Right ventricle myocardium inferior (tissue), 1 donor: Measurements from ENCODE around the gene PRKCE. TPM values are rescaled to one million over a fixed set of nuclear protein-coding genes. Genes with fewer than 3 reads are reported as not detected.
A peak's percentile ranks its signal among the peaks of the same experiment; 100 is the strongest.

ENCODE experiments used
- ATAC-seq: fragments of 200-7000 bp; cut with Tn5 transposase; one replicate; pipeline ENCODE4 v1.9.1; 2020; ENCODE audit warnings: mild to moderate bottlenecking, moderate library complexity
- DNase-seq: peaks from one replicate; pipeline ENCODE4 v3.0.0; 2021; ENCODE audit errors: missing footprints
- intact Hi-C: fragments of 100-400 bp; cut with DNase I; formaldehyde crosslinking; loops from one replicate; pipeline ENCODE4 v1.11.0; 2022
- total RNA-seq: library from RNA; stranded (reverse); fragmentation: NEBNext Ultra II Directional; extraction: Animal tissue kit (Norgen Biotek cat#: 25700); gene quantifications from one replicate; pipeline ENCODE4 v1.2.1, GENCODE V29; 2021
- donor health status: DM: no; HTN: yes; CAD: no; lungs with severe emphysema.

PRKCE gene
- total RNA-seq, 1 donor from 2014 or later: 17.8 TPM

DNA sequence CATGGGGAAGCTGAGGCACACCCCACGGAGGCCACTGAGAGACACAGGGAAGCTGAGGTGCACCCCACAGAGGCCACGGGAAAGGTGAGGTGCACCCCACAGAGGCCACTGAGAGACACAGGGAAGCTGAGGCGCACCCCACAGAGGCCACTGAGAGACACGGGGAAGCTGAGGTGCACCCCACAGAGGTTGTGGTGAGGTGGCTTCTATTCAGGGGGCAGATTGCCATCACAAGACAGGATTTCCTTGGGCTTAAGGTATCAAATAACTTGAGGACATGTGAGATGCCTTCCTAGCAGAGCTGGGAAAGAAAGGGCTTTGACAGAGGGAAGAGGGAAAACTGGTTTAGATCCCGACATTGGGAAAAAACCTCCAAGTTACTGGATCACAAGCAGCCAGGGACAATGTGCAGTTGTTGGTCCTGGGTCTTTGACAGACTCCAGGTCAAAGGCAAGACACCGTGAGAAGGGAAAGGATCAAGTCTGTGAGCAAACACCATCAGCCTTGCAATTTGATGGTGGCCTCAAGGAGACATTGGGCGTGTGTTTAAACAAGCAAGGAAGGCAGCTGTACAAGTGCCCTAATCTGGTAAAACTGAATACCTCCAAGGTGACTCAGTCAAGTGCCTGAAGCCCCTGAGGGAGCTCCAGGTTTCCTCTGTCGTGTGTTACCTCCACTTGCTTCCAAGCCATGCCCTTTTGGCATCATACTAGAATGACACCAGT lies 512.5 kb downstream of the PRKCE start:
- DNase-seq (no peak), ATAC-seq (no peak)
- intact Hi-C loops: no loop called here

DNA sequence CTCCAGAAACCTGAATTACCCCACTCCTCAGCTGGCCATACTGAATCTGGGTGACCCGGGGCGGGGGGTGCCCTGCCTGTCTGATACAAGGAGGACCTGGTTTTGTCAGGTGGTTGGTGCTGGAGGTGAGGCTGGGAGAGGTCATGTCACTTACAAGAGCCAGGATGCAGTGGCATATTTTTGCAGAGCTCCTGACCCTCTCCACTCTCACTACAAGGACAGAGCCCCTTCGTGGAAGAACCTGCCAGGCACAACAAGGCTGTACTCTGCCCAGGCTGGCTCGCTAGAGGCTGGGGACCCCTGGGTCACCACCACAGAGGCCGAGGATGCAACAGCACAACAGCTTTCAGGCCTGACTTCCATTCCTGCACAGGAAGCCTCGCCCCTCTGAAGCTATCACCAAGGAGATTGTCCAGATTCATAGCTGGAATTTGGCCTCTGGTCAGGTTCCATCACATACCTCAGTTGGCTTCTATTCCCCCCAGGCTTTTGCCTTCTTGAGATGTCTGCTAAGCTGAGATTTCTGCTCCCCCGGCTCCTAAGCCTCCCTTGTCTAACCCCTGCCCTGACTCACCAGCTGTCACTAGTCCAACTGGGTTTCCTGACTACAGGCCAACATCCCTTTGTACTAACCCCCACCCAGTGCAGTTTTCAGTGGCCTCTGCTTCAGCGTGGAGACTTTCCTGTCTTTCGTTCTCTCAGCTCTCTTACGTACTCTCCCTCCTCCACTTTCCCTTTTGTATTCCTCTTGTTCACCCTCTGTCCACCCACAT lies 513.2 kb downstream of the PRKCE start:
- no peak for DNase-seq
- intact Hi-C loops: no loop called here
- peak; percentile 92 for ATAC-seq

DNA sequence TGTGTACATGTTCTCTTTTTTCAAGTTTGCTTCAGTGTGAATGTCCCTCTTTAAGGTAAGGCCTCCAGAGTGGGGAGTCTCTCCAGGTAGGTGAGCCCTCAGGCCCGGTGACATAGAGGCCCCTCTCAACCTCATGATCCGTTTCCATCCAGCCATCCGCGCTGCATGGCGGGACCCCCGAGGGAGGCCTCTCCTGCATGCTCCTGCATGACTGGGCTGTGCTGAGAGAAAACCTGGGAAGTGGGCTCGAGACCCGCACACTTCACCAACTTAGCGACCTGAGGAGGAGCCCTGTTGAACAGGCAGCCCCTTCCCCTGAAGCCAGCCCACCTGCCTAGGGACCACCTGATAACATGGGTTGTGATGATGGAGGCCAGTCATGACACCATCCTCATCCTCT lies 514.4 kb downstream of the PRKCE start:
- DNase-seq (no peak), ATAC-seq (no peak)
- intact Hi-C loops: no loop called here

DNA sequence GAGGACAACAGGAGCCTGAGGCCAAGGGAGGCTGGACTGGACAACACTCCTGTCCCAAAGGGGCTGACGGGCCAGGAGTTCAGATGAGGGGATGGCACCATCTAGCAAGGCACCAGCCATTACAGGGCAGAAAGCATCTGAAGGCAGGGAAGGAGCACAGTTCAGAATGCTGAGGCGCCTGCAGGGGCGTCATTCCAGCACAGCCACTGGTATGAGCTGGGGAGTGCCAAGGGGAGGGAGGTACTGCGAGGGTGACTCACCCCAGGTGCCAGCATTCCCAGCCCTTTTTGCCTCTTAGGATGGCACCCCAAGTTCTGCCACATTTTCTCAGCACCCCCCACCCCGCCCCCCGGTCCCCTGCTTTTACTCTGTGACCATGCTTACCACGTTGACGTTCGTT lies 515.9 kb downstream of the PRKCE start:
- DNase-seq (no peak), ATAC-seq (no peak)
- intact Hi-C loops: no loop called here

DNA sequence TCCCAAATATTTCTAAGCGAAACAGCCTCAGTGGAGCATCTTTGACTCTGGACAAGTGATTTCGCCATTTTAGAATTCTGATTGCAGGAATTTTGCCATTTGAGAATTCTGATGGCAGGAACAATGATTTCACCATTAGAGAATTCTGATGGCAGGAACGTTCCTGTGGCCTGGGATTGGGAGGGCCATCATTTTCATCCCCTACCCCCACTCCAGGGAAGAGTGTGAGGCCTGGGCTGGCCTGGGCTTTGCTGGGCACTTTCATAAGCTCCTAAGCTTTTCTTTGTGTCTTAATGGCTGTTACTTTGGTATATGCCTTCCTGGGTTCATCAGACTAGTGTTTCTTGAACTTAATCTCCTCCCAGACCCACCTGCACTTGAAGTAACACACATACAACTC lies 516.4 kb downstream of the PRKCE start:
- no peak for DNase-seq

DNA sequence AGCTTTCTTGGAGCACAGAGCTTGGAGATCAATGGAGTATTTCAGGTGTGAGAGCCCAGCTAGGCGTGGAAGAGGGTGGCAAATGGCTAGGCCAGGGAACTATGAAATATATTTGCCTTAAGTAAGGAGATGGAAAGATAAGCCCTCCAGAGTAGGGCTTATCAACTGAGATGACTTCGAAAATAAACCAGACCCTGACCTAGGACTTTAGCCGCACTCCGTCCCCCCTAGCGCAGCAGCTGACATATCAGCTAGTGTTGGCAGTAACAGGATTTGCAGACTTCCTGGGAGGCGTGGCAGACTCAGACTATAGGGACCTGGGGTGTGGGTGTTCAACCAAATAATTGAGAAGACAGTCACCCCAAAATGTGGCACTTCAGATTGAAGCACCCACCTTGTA lies 518.0 kb downstream of the PRKCE start:
- DNase-seq: no peak
- intact Hi-C loops: no loop called here
- ATAC-seq: no peak

More for the DNA sequence above, 516.4 kb downstream of the PRKCE start:
- ATAC-seq: no peak
- intact Hi-C loops: no loop called here

DNA sequence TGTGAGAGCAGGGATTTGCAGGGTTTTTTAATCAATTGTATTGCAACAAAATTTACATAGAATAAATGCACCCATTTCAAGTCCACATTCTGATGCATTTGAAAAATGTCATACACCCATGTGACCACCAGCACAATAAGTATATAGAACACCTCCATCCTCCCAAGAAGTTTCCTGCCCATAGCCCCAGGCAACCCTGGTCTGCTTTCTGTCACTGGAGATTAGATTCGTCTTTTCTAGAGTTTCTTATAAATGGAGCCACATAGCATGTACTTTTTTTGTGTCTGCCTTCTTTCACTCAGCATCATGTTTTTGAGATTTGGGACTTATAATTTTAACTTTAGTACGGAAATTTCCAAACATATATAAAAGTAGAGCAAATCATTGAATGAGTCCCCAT lies 518.6 kb downstream of the PRKCE start:
- intact Hi-C loops: loop anchor here (5.0 kb wide), 1 partner anchor 33 kb away; no protein-coding TSS in a partner anchor
- DNase-seq (no peak), ATAC-seq (no peak)

DNA sequence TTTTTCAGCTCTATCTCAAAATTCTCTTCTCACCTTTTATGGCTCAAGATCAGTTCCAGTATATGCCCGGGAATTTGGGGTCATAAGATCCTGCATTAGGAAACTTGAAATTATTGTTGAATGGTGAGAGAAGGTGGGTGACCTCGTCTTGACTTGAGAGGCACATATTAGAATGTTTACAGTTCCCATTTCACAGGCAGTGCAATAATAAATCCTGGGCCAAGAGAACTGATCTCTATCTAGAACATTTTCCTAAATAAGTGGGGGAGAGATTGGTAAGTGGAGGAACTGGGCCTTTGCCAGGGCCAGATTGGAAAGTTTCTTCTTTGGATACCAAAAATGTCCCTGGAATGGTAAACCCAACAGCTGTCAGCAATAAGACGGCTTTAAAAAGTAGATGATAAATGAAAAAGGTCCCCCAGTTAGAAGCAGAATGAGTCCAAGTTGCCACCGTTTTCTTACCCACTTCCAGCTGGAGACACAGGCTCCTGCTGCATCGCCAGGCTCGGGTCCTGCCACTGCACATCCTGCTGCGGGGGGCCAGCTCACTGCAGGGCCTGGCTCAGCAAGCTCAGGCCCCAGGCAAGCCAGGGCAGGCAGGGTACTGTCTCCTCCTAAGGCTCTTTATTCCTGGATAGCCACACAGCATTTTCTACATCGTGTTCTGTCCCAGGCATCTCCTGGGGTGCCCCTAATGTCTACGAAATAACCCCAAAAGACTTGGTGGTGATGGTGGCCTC lies 519.3 kb downstream of the PRKCE start:
- DNase-seq (no peak), ATAC-seq (no peak)
- intact Hi-C loops: loop anchor here (5.0 kb wide), 1 partner anchor 33 kb away; no protein-coding TSS in a partner anchor

DNA sequence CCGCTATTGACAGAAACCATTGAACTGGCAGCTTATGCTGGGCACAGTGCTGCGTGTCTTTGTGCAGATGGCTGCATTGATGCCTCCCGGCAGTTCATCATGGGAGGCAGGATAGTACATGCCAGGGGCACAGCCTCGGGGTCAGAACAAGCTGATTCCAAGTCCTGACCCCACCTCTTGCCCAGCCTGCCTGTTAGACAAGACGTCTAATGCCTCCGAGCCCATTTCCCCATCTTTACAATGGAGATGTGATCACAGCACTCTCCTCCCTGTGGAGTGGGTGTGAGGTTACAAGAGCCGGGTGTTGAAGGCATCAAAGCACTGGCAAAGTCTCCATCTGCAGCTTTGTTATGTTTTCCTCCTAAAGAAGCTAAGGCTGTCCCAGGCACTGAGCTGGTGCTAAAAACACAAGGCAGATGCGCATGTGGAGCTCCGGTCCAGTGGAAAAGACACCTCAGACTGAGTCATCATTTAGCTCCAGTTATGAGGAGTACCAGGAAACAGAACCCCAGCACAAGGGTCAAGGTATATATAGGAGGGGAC lies 520.0 kb downstream of the PRKCE start:
- ATAC-seq (peak; percentile 42), DNase-seq (no peak)
- intact Hi-C loops: loop anchor here (5.0 kb wide), 1 partner anchor 34 kb away; no protein-coding TSS in a partner anchor

DNA sequence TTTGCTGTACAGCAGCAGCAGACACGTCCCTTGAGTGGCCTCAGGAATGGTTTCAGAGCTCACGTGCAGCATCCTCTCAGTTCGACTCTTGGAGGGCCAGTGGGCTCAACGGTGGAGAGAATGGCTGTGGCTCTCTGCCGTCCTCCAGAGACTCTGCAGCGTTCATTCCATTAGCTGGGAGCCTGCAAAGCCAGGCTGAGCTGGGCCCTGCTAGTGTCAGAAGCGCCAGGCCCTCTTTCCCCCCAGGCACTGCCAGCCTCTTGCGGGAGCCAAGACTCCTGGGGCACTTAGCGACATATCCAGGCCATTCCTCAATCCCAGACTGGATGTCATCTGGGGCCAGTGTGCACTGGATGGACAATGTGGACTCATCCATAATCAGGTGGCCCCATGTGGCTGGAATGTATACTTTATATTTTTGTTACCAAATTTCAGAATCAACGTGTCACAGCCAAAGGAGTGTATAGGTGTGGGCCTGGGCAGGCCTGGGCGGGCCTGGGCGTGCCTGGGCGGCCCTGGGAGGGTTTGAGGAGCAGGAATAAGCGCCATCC lies 520.6 kb downstream of the PRKCE start:
- intact Hi-C loops: loop anchor here (5.0 kb wide), 1 partner anchor 35 kb away; no protein-coding TSS in a partner anchor
- DNase-seq (no peak), ATAC-seq (no peak)

DNA sequence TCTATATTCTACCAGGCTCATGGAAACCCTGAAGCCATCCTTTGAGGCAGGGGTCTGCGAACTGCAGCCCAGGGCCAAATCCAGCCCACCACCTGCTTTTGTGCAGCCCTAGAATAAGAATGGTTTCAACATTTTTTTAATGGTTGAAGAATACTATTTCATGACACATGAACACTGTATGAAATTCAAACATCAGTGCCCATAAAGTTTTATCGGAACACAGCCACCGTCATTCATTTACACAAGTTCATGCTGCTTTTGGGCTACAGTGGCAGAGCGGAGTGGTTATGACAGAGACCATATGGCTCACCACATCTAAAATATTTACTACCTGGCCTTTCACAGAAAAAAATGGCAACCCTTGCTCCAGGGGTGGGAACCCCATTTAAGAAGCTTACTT lies 521.6 kb downstream of the PRKCE start:
- ATAC-seq: no peak
- intact Hi-C loops: loop anchor here (5.0 kb wide), 1 partner anchor 36 kb away; no protein-coding TSS in a partner anchor

DNA sequence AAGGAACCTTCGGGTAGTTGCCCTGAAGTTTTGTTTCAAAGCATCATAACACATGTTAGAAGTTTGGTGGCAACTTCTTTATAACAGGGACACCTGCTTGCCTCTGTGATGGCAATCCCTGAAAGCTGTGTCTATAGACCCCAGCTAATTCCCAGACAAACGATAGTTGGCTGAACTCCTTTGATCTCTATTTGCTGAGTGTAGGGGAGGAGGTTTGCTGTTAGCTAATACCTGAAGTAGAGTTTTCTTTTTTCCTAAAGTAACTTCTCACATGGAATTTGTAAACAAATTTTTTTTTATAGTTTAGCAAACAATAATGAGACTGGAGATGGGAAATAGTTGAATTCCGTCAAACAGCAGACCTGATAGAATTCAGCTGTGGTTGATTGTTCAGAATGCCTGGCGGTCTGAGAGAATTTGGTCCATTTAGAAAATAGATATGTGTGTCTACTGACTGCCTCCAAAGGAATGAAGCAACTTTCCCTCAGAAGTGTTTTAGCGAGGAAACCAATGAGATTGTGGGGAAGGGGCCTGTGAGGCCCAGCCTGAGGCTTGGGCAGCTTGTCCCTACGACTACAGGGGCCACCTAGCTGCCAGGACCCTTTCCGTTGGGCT lies 522.3 kb downstream of the PRKCE start:
- ATAC-seq (no peak), DNase-seq (no peak)
- intact Hi-C loops: loop anchor here (5.0 kb wide), 1 partner anchor 36 kb away; no protein-coding TSS in a partner anchor

More for the DNA sequence above, 521.6 kb downstream of the PRKCE start:
- DNase-seq: no peak

DNA sequence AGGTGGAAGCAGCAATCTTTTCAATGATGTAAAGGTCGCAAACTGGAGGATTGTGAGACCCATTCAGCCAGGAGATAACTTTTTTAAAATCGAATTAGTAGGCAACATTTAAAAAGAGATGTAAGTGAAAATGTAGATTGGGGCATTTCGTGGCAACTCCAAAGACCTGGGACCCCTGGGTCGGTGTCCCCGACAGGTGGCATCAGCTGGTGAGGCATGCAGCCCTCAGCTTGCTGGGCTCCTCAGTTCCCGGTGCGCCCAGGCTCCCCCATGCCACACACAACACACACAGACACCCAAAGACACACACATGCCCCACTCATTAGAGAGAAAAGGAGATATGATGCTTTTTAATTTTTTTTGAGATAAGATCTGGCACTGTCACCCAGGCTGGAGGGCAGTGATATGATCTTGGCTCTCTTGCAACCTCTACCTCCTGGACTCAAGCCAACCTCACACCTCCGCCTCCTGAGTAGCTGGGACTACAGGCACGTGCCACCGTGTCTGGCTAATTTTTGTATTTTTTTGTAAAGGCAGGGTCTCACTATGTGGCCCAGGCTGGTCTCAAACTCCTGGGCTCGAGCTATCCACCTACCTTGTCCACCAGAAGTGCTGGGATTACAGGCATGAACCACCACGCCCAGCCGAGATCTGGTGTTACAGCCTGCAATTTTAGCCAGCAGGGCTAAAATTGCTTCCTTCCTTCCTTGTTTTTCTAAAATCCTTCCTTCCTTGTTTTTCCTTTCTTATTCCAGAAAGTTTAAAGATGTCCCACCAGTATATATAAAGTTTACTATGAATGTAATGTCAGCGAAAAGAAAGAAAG lies 523.1 kb downstream of the PRKCE start:
- intact Hi-C loops: loop anchor here (5.0 kb wide), 1 partner anchor 37 kb away; no protein-coding TSS in a partner anchor
- ATAC-seq (no peak), DNase-seq (no peak)

DNA sequence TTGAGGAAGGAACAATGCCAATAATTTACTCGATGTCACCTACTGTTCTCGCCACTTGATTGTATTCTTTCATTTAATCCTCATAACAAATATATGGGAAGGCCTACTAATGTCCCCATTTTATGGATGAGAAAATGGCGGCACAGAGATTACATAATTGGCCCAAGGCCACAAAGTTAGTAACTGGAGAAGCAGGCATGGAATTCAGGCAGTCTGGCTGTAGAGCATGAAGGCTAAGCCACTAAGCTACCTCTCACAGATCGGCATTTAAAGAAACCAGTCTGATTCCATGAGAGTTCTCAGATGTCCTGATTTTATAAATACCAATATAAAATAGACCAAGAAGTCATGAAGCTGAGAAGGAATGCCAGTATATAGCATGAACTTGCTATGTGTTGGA lies 523.9 kb downstream of the PRKCE start:
- no peak for ATAC-seq
- DNase-seq: no peak
- intact Hi-C loops: no loop called here

DNA sequence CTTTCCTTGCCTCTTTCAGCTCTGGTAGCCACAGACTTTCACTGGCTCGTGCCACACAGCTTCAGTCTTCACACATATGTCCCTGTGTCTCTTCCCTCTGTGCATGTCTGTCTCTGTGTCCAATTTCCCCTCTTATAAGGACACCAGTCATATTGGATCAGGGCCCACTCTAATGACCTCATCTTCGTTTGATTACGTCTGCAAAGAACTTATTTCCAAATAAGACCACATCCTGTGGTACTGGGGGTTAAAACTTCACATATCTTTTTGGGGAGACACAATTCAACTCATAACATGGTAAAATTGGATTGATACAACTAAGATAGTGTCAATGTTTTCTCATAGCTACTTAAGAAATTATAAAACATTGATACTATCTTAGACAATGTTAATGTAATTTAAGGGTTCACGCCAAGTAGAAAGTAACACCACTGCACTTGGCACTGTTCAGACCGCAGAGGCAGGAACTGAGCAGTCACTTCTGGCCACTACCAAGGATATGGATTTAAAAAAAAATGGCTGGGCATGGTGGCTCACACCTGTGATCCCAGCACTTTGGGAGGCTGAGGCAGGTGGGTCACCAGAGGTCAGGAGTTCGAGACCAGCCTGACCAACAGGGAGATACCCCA lies 526.1 kb downstream of the PRKCE start:
- intact Hi-C loops: no loop called here
- ATAC-seq (no peak), DNase-seq (no peak)

DNA sequence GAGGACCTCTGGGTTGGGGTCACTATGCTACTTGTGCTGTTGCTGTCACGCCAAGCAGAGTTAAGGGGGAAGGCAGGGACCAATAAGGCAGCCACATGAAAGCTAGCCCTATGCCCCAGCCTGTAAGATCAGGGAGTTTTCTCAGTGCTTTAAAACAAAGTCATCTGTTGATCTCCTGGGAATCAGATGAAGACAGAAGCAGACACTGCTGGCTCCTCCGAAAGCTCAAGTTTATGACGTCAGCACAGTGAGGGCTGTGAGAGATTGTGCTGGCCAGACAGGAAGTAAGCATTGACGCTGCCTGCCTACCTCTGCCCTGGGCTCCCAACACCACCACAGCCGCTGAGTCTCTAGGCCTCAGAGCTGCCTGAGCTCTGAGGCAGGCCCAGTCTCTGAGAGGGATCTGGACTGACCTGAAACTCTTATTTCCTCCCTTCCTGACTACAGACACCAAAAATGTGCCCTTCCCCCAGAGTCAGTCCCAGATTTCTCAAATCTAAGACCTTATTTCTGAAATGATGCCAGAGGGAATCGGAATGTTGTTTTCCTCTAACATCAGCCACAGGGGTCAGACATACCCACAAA lies 527.7 kb downstream of the PRKCE start:
- ATAC-seq (peak; percentile 96), DNase-seq (no peak)
- intact Hi-C loops: no loop called here

DNA sequence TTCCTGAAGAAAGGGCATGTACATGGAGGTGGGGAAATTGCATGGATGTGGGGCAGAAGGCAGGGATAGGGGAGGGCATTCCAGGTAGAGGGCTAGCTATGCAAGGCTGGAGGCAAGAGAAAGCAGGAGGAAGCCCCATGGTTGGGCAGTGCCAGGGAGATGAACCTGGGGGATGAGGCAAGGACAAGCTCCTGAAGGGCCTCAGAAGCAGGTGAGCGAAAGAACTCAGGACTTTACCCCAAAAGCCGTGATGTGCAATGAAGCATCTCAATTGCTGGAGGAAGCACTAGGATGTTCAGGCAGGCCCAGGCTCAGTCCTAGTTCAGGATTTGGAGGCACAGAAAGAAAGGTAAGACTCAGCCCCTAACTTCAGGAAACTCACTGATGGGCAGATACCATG lies 528.7 kb downstream of the PRKCE start:
- intact Hi-C loops: no loop called here
- DNase-seq: no peak

More for the DNA sequence above, 528.7 kb downstream of the PRKCE start:
- ATAC-seq: no peak
